Peyer's patch (tissue), 4 donors: ENCODE results near the gene SNN. TPM values are rescaled to one million over a fixed set of nuclear protein-coding genes. Genes with fewer than 3 reads are reported as not detected.

ENCODE experiments used
- DNase-seq, 3 donors: peaks; one replicate each; pipeline ENCODE4 v3.0.0-alpha.2; 2017 to 2019
- H3K27ac ChIP-seq, 4 donors: fragments of 200-600 bp; sonication (generic); one replicate each; pipeline ENCODE4 v1.5.1; 2016 to 2019
- H3K27me3 ChIP-seq, 2 donors: fragments of 200-600 bp; sonication (generic); one replicate each; pipeline ENCODE4 v1.5.1; 2019
- H3K36me3 ChIP-seq, 3 donors: fragments of 200-600 bp; sonication (generic); one replicate each; pipeline ENCODE4 v1.5.1; 2016 to 2019
- H3K4me1 ChIP-seq, 4 donors: fragments of 200-600 bp; sonication (generic); one replicate each; pipeline ENCODE4 v1.5.1; 2016 to 2019
- H3K4me3 ChIP-seq, 4 donors: fragments of 200-600 bp; sonication (generic); 1 replicate in 3 of 4; 2 replicates in 1 of 4; pipeline ENCODE4 v1.5.1; 2016 to 2019; ENCODE audit warnings: mild to moderate bottlenecking in 1 of 4
- H3K9me3 ChIP-seq, 4 donors: fragments of 200-600 bp; sonication (generic); one replicate each; pipeline ENCODE4 v1.5.1; 2016 to 2019; ENCODE audit warnings: mild to moderate bottlenecking in 1 of 4
- CTCF ChIP-seq, 6 experiments: fragments of 450-650 bp in 4 of 6; fragments of 200-600 bp in 2 of 6; sonication (generic) in 1 of 6; IDR thresholded peaks; one replicate each; pipeline ENCODE4 v1.5.1; 2017 to 2019; ENCODE audit warnings: antibody characterized with exemption in 6 of 6, mild to moderate bottlenecking in 3 of 6, moderate library complexity in 1 of 6
- POLR2A ChIP-seq, 2 donors: fragments of 450-650 bp; IDR thresholded peaks; one replicate each; pipeline ENCODE4 v1.5.1; 2017; ENCODE audit warnings: antibody characterized with exemption in 2 of 2, mild to moderate bottlenecking in 2 of 2, moderate library complexity in 2 of 2
- total RNA-seq, 4 donors: library from RNA; depleted of rRNA; stranded (reverse); fragments of >200 nt; gene quantifications; one replicate each; pipeline ENCODE4 v1.1.0, GENCODE V29; 2016

The SNN gene
- total RNA-seq, 4 donors from 2014 or later: 4.2 to 5.0 (median 4.5) TPM

- Histone ChIP-seq H3K9me3 (no peaks in the 10 kb centered on the region), H3K36me3 (peaks cover 0 to 46% (median 0%) of the 10 kb centered on the region in 3 donors), H3K4me3 (no peak overlapping the region), H3K4me1 (peaks cover 2 to 65% (median 50%) of the 10 kb centered on the region in 4 donors), H3K27me3 (no peaks in the 10 kb centered on the region), H3K27ac (peak overlapping the region in 3 of 4 donors; percentile 41 to 72 (median 72))
- DNase-seq: peak in 2 of 3 donors; percentile 89
- TF ChIP-seq POLR2A (IDR thresholded peaks at IDR 0.05) (peak in 1 of 2 donors; percentile 38), CTCF (IDR thresholded peaks at IDR 0.05) (peak in 2 of 6 experiments; percentile 11 to 40)
Observed at GRCh38 chr16:11675561-11676511, 7.6 kb downstream of the SNN start.

- Histone ChIP-seq H3K4me1 (peaks cover 2 to 62% (median 48%) of the 10 kb centered on the region in 4 donors), H3K27me3 (no peaks in the 10 kb centered on the region), H3K4me3 (no peak overlapping the region), H3K9me3 (no peaks in the 10 kb centered on the region), H3K27ac (peak overlapping the region in 1 of 4 donors; percentile 72), H3K36me3 (peaks cover 0 to 52% (median 0%) of the 10 kb centered on the region in 3 donors)
- peak in 1 of 3 donors; percentile 14 for DNase-seq
- TF ChIP-seq CTCF (IDR thresholded peaks at IDR 0.05): no peak
- TF ChIP-seq POLR2A (IDR thresholded peaks at IDR 0.05): no peak
Observed at GRCh38 chr16:11676799-11677198, 8.5 kb downstream of the SNN start.

- Histone ChIP-seq H3K4me3 (no peak overlapping the region), H3K9me3 (no peaks in the 10 kb centered on the region), H3K27me3 (no peaks in the 10 kb centered on the region), H3K4me1 (peaks cover 2 to 62% (median 41%) of the 10 kb centered on the region in 4 donors), H3K36me3 (peaks cover 0 to 52% (median 0%) of the 10 kb centered on the region in 3 donors), H3K27ac (peak overlapping the region in 3 of 4 donors; percentile 25 to 72 (median 28))
- peak in 2 of 3 donors; percentile 37 to 44 for DNase-seq
- TF ChIP-seq CTCF (IDR thresholded peaks at IDR 0.05): no peak
- no peak for TF ChIP-seq POLR2A (IDR thresholded peaks at IDR 0.05)
Observed at GRCh38 chr16:11677451-11677951, 9.2 kb downstream of the SNN start.

- Histone ChIP-seq H3K27ac (peak overlapping the region in 3 of 4 donors; percentile 25 to 72 (median 28)), H3K36me3 (peaks cover 0 to 57% (median 0%) of the 10 kb centered on the region in 3 donors), H3K4me1 (peaks cover 2 to 62% (median 41%) of the 10 kb centered on the region in 4 donors), H3K4me3 (no peak overlapping the region), H3K27me3 (no peaks in the 10 kb centered on the region), H3K9me3 (no peaks in the 10 kb centered on the region)
- DNase-seq: peak in 2 of 3 donors; percentile 37 to 47
- TF ChIP-seq POLR2A (IDR thresholded peaks at IDR 0.05) (no peak), CTCF (IDR thresholded peaks at IDR 0.05) (no peak)
Observed at GRCh38 chr16:11677959-11678881, 10.0 kb downstream of the SNN start.

- Histone ChIP-seq H3K27me3 (no peaks in the 10 kb centered on the region), H3K4me3 (no peak overlapping the region), H3K4me1 (peaks cover 2 to 52% (median 35%) of the 10 kb centered on the region in 4 donors), H3K27ac (peak overlapping the region in 1 of 4 donors; percentile 80), H3K9me3 (no peaks in the 10 kb centered on the region), H3K36me3 (peaks cover 0 to 67% (median 0%) of the 10 kb centered on the region in 3 donors)
- no peak for TF ChIP-seq CTCF (IDR thresholded peaks at IDR 0.05)
- no peak for TF ChIP-seq POLR2A (IDR thresholded peaks at IDR 0.05)
- DNase-seq: peak in 1 of 3 donors; percentile 39
Observed at GRCh38 chr16:11679250-11679649, 11.0 kb downstream of the SNN start.
